H9 (cell line): ENCODE results near the gene GLMP. TPM values are rescaled to one million over a fixed set of nuclear protein-coding genes. Genes with fewer than 3 reads are reported as not detected.

ENCODE experiments used
- DNase-seq: peaks from one replicate; pipeline ENCODE4 v3.0.0-alpha.2; 2017
- H2AFZ ChIP-seq: one replicate; pipeline ENCODE4 v1.6.1; 2013; ENCODE audit warnings: mild to moderate bottlenecking, low read length, control low read depth, moderate library complexity
- H2AK5ac ChIP-seq: 2 replicates; pipeline ENCODE4 v1.6.1; 2013; ENCODE audit warnings: low read length, control low read depth, mixed read lengths; ENCODE audit not compliant: insufficient read length
- H2BK120ac ChIP-seq: one replicate; pipeline ENCODE4 v1.6.1; 2013; ENCODE audit warnings: low read depth, mild to moderate bottlenecking, low read length, control low read depth, inconsistent platforms; ENCODE audit not compliant: poor library complexity, severe bottlenecking
- H2BK12ac ChIP-seq: 2 replicates; pipeline ENCODE4 v1.6.1; 2013; ENCODE audit warnings: low read length, control low read depth, mixed read lengths, low read depth; ENCODE audit not compliant: insufficient read length
- H2BK15ac ChIP-seq: 2 replicates; pipeline ENCODE4 v1.6.1; 2013; ENCODE audit warnings: low read depth, low read length, control low read depth
- H2BK20ac ChIP-seq: one replicate; pipeline ENCODE4 v1.6.1; 2013; ENCODE audit warnings: low read depth, mild to moderate bottlenecking, low read length, control low read depth, inconsistent platforms; ENCODE audit not compliant: poor library complexity, severe bottlenecking
- H2BK5ac ChIP-seq: 2 replicates; pipeline ENCODE4 v1.6.1; 2013; ENCODE audit warnings: low read length, control low read depth, mixed read lengths; ENCODE audit not compliant: insufficient read length
- H3K14ac ChIP-seq: 2 replicates; pipeline ENCODE4 v1.6.1; 2013; ENCODE audit warnings: low read length, control low read depth; ENCODE audit not compliant: insufficient read depth
- H3K18ac ChIP-seq: 2 replicates; pipeline ENCODE4 v1.6.1; 2013; ENCODE audit warnings: low read depth, mild to moderate bottlenecking, mixed read lengths, low read length, control low read depth; ENCODE audit not compliant: insufficient read length
- H3K23ac ChIP-seq: 2 replicates; pipeline ENCODE4 v1.6.1; 2013; ENCODE audit warnings: low read length, control low read depth, mixed read lengths, low read depth; ENCODE audit not compliant: insufficient read length
- H3K23me2 ChIP-seq: 2 replicates; pipeline ENCODE4 v1.6.1; 2013; ENCODE audit warnings: low read depth, mild to moderate bottlenecking, mixed read lengths, low read length, control low read depth; ENCODE audit not compliant: insufficient read length, poor library complexity, severe bottlenecking
- H3K27ac ChIP-seq: 2 replicates; pipeline ENCODE4 v1.5.1; 2013; ENCODE audit warnings: low read length, control low read depth, mixed read lengths, low read depth; ENCODE audit not compliant: insufficient read length
- H3K27me3 ChIP-seq: 2 replicates; pipeline ENCODE4 v1.6.1; 2013; ENCODE audit warnings: low read length, control low read depth, inconsistent platforms; ENCODE audit not compliant: insufficient read depth
- H3K4ac ChIP-seq: 2 replicates; pipeline ENCODE4 v1.6.1; 2013; ENCODE audit warnings: low read depth, mild to moderate bottlenecking, control low read depth, inconsistent platforms, low read length, moderate library complexity
- H3K4me1 ChIP-seq: 2 replicates; pipeline ENCODE4 v1.6.1; 2013; ENCODE audit warnings: low read length, control low read depth, inconsistent platforms; ENCODE audit not compliant: insufficient read depth
- H3K4me2 ChIP-seq: 2 replicates; pipeline ENCODE4 v1.6.1; 2013; ENCODE audit warnings: low read length, control low read depth, mixed read lengths; ENCODE audit not compliant: insufficient read length, insufficient read depth
- H3K56ac ChIP-seq: 2 replicates; pipeline ENCODE4 v1.6.1; 2013; ENCODE audit warnings: low read depth, mild to moderate bottlenecking, mixed read lengths, low read length, control low read depth; ENCODE audit not compliant: insufficient read length
- H3K79me1 ChIP-seq: 2 replicates; pipeline ENCODE4 v1.6.1; 2013; ENCODE audit warnings: low read depth, mild to moderate bottlenecking, moderate library complexity, low read length, control low read depth, inconsistent platforms; ENCODE audit not compliant: insufficient read depth, poor library complexity, severe bottlenecking
- H3K79me2 ChIP-seq: 2 replicates; pipeline ENCODE4 v1.6.1; 2013; ENCODE audit warnings: low read length, control low read depth, inconsistent platforms; ENCODE audit not compliant: insufficient read depth
- H3K9ac ChIP-seq: 2 replicates; pipeline ENCODE4 v1.6.1; 2013; ENCODE audit warnings: low read length, control low read depth, mixed read lengths; ENCODE audit not compliant: insufficient read length; ENCODE audit errors: extremely low read depth
- H3K9me3 ChIP-seq: one replicate; pipeline ENCODE4 v1.6.1; 2013; ENCODE audit warnings: low read depth, low read length, inconsistent platforms; ENCODE audit not compliant: control insufficient read depth
- H3T11ph ChIP-seq: one replicate; pipeline ENCODE4 v1.6.1; 2013; ENCODE audit warnings: mild to moderate bottlenecking, low read length, control low read depth, inconsistent platforms
- H4K20me1 ChIP-seq: one replicate; pipeline ENCODE4 v1.6.1; 2013; ENCODE audit not compliant: control insufficient read depth, insufficient read length, insufficient read depth
- H4K5ac ChIP-seq: 2 replicates; pipeline ENCODE4 v1.6.1; 2013; ENCODE audit warnings: low read depth, mild to moderate bottlenecking, mixed read lengths, low read length, control low read depth; ENCODE audit not compliant: insufficient read length
- H4K8ac ChIP-seq: replicated peaks from 2 replicates; pipeline ENCODE4 v1.6.1; 2013; ENCODE audit warnings: low read length, control low read depth, mixed read lengths, low read depth; ENCODE audit not compliant: insufficient read length
- H4K91ac ChIP-seq: 2 replicates; pipeline ENCODE4 v1.6.1; 2013; ENCODE audit warnings: low read depth, mild to moderate bottlenecking, moderate library complexity, mixed read lengths, low read length, control low read depth; ENCODE audit not compliant: insufficient read length
- H3K27ac Mint-ChIP-seq, 3 experiments: 2 replicates in 2 of 3; 3 replicates in 1 of 3; pipeline ENCODE4 v1.8.0; 2020 to 2021; ENCODE audit warnings: mixed read lengths in 3 of 3, mild to moderate bottlenecking in 1 of 3, moderate library complexity in 1 of 3
- H3K27me3 Mint-ChIP-seq: 2 replicates; pipeline ENCODE4 v1.8.0; 2021; ENCODE audit warnings: low read depth, mild to moderate bottlenecking, moderate library complexity, mixed read lengths
- H3K36me3 Mint-ChIP-seq, 3 experiments: 2 replicates in 2 of 3; 3 replicates in 1 of 3; pipeline ENCODE4 v1.8.0; 2020 to 2021; ENCODE audit warnings: low read depth in 3 of 3, mixed read lengths in 3 of 3; ENCODE audit not compliant: insufficient read depth in 1 of 3
- H3K4me1 Mint-ChIP-seq, 2 experiments: 2 replicates each; pipeline ENCODE4 v1.8.0; 2020; ENCODE audit warnings: mixed read lengths in 2 of 2
- H3K4me3 Mint-ChIP-seq, 2 experiments: 2 replicates in 1 of 2; 3 replicates in 1 of 2; pipeline ENCODE4 v1.8.0; 2020 to 2021; ENCODE audit warnings: mild to moderate bottlenecking in 2 of 2, mixed read lengths in 2 of 2, moderate library complexity in 1 of 2
- H3K9me3 Mint-ChIP-seq, 2 experiments: 2 replicates in 1 of 2; 3 replicates in 1 of 2; pipeline ENCODE4 v1.8.0; 2020; ENCODE audit warnings: mild to moderate bottlenecking in 2 of 2, mixed read lengths in 2 of 2, moderate library complexity in 1 of 2
- CTCF ChIP-seq: fragments of 200-600 bp; sonication (generic); conservative IDR thresholded peaks from 3 replicates; pipeline ENCODE4 v1.8.0; 2021; ENCODE audit warnings: antibody characterized with exemption, mild to moderate bottlenecking
- WGBS: extraction: QIAGEN DNeasy Blood & Tissue Kit; methylation state at CpG from one replicate; pipeline ENCODE4 v1.1.7; 2013; ENCODE audit warnings: missing lambda C conversion rate, low lambda C conversion rate, mixed read lengths; ENCODE audit not compliant: insufficient read length; ENCODE audit errors: extremely low coverage; 5-methylcytosine and 5-hydroxymethylcytosine counted together
- total RNA-seq: library from RNA; stranded (reverse); gene quantifications from 2 replicates; pipeline ENCODE4 v1.2.1, GENCODE V29; 2021

Gene GLMP
- total RNA-seq, 1 experiment from 2014 or later, result 49.2 TPM

- no peak overlapping the region for H3K4me3 Mint-ChIP-seq
- H3K18ac ChIP-seq, result no peak overlapping the region
- H4K5ac ChIP-seq, result no peak overlapping the region
- no peak overlapping the region for H3K14ac ChIP-seq
- no peaks in the 10 kb centered on the region for H3K27me3 Mint-ChIP-seq
- no peak overlapping the region for H2BK120ac ChIP-seq
- H2BK15ac ChIP-seq, result no peak overlapping the region
- no peak overlapping the region for H2BK20ac ChIP-seq
- no peak overlapping the region for H3K27ac ChIP-seq
- WGBS, result no CpG with 5 or more reads among the region's 7 CpGs
- H4K8ac ChIP-seq, result no peak overlapping the region
- no peak overlapping the region for H2AFZ ChIP-seq
- no peaks in the 10 kb centered on the region for H3K27me3 ChIP-seq
- no peaks in the 10 kb centered on the region for H3K9me3 ChIP-seq
- H3K56ac ChIP-seq, result no peak overlapping the region
- peaks cover 61 to 97% (median 93%) of the 10 kb centered on the region in 3 experiments for H3K36me3 Mint-ChIP-seq
- no peaks in the 10 kb centered on the region for H3K23me2 ChIP-seq
- no peak overlapping the region for H2AK5ac ChIP-seq
- H3K79me2 ChIP-seq, result no peaks in the 10 kb centered on the region
- H3K4me2 ChIP-seq, result no peak overlapping the region
- H3K4me1 Mint-ChIP-seq, result no peaks in the 10 kb centered on the region
- H4K20me1 ChIP-seq, result no peaks in the 10 kb centered on the region
- no peak overlapping the region for H3K9ac ChIP-seq
- no peak for TF ChIP-seq CTCF
- no peaks in the 10 kb centered on the region for H3K9me3 Mint-ChIP-seq
- no peak overlapping the region for H3T11ph ChIP-seq
- no peak overlapping the region for H3K4ac ChIP-seq
- no peak overlapping the region for H3K27ac Mint-ChIP-seq
- no peak overlapping the region for H2BK12ac ChIP-seq
- H3K23ac ChIP-seq, result no peak overlapping the region
- no peak for DNase-seq
- H3K4me1 ChIP-seq, result no peaks in the 10 kb centered on the region
- H3K79me1 ChIP-seq, result no peaks in the 10 kb centered on the region
- no peak overlapping the region for H4K91ac ChIP-seq
- H2BK5ac ChIP-seq, result no peak overlapping the region
Measured at GRCh38 chr1:156316909-156317308, 21.4 kb upstream of the GLMP start.
